HEK293 (cell line): ENCODE data around the gene CSF2.
A peak's percentile ranks its signal among the peaks of the same experiment; 100 is the strongest.

Experiments
- CTCF ChIA-PET: fragments of 350-600 bp; formaldehyde crosslinking; extraction: SDS; loops from one replicate; lab custom pipeline; 2021; ENCODE audit warnings: antibody characterized with exemption; lab: Yijun Ruan, JAX
- POLR2A ChIA-PET: fragments of 300-600 bp; formaldehyde crosslinking; extraction: SDS; loops from one replicate; lab custom pipeline; 2020; ENCODE audit warnings: antibody characterized with exemption, inconsistent platforms; lab: Yijun Ruan, JAX
- H3K27ac ChIP-seq: fragments of 200-500 bp; sonication (Bioruptor generic); 2 replicates; pipeline ENCODE4 v1.5.1; 2014; ENCODE audit warnings: low read depth, low read length, control low read depth, inconsistent platforms; ENCODE audit errors: extremely low read depth
- H3K36me3 ChIP-seq, 2 experiments: fragments of 200-500 bp in 1 of 2; sonication (Bioruptor generic) in 1 of 2; 1 replicate in 1 of 2; 2 replicates in 1 of 2; pipeline ENCODE4 v1.5.1; 2014 to 2017; ENCODE audit warnings: inconsistent platforms in 2 of 2, low read length in 2 of 2; ENCODE audit not compliant: control insufficient read depth in 2 of 2, insufficient read depth in 1 of 2
- H3K4me1 ChIP-seq: fragments of 200-500 bp; sonication (Bioruptor generic); 2 replicates; pipeline ENCODE4 v1.5.1; 2014; ENCODE audit warnings: mild to moderate bottlenecking, low read length, inconsistent platforms; ENCODE audit not compliant: control insufficient read depth, insufficient read depth
- H3K4me3 ChIP-seq: 2 replicates; pipeline ENCODE4 v1.5.1; 2011; ENCODE audit warnings: low read depth, mild to moderate bottlenecking, control low read depth, low read length, moderate library complexity
- H3K9me3 ChIP-seq: fragments of 200-500 bp; sonication (Bioruptor generic); 2 replicates; pipeline ENCODE4 v1.5.1; 2014; ENCODE audit warnings: low read depth, low read length, inconsistent platforms; ENCODE audit not compliant: control insufficient read depth, insufficient read depth
- HOXA7 ChIP-seq: sonication (generic); formaldehyde crosslinking; IDR thresholded peaks from 2 replicates; pipeline ENCODE4 v1.8.1; 2022; ENCODE audit warnings: missing genetic modification reagents, borderline replicate concordance
- SCRT2 ChIP-seq: fragments of 450-650 bp; formaldehyde crosslinking; IDR thresholded peaks from 2 replicates; pipeline ENCODE4 v1.5.1; 2016; ENCODE audit warnings: missing biosample characterization, missing genetic modification characterization
- SETDB1 ChIP-seq: IDR thresholded peaks from one replicate; pipeline ENCODE4 v1.6.1; 2017; ENCODE audit warnings: mild to moderate bottlenecking, low read length, moderate library complexity, mixed read lengths; ENCODE audit not compliant: insufficient read length
- TRIM28 ChIP-seq: IDR thresholded peaks from 2 replicates; pipeline ENCODE4 v1.6.1; 2011; ENCODE audit warnings: low read length, control low read depth, borderline replicate concordance
- ZBTB20 ChIP-seq: fragments of 450-650 bp; formaldehyde crosslinking; IDR thresholded peaks from 2 replicates; pipeline ENCODE4 v1.5.1; 2016; ENCODE audit warnings: missing biosample characterization, missing genetic modification characterization
- ZBTB48 ChIP-seq: fragments of 450-650 bp; formaldehyde crosslinking; IDR thresholded peaks from 2 replicates; pipeline ENCODE4 v1.5.1; 2016; ENCODE audit warnings: missing biosample characterization, missing genetic modification characterization
- ZBTB6 ChIP-seq: fragments of 450-650 bp; formaldehyde crosslinking; IDR thresholded peaks from 2 replicates; pipeline ENCODE4 v1.5.1; 2017; ENCODE audit warnings: missing biosample characterization, missing genetic modification characterization
- ZBTB7A ChIP-seq: fragments of 450-650 bp; formaldehyde crosslinking; IDR thresholded peaks from 2 replicates; pipeline ENCODE4 v1.5.1; 2016; ENCODE audit warnings: low read depth, missing biosample characterization, missing genetic modification characterization
- ZNF112 ChIP-seq: fragments of 450-650 bp; formaldehyde crosslinking; IDR thresholded peaks from 2 replicates; pipeline ENCODE4 v1.5.0; 2017; ENCODE audit warnings: missing biosample characterization, missing genetic modification characterization
- ZNF133 ChIP-seq: fragments of 450-650 bp; formaldehyde crosslinking; IDR thresholded peaks from 2 replicates; pipeline ENCODE4 v1.5.1; 2016; ENCODE audit warnings: missing biosample characterization, missing genetic modification characterization
- ZNF24 ChIP-seq: fragments of 450-650 bp; formaldehyde crosslinking; IDR thresholded peaks from 2 replicates; pipeline ENCODE4 v1.5.1; 2016; ENCODE audit warnings: missing biosample characterization, missing genetic modification characterization
- ZNF248 ChIP-seq: fragments of 450-650 bp; formaldehyde crosslinking; IDR thresholded peaks from 2 replicates; pipeline ENCODE4 v1.5.1; 2017; ENCODE audit warnings: missing biosample characterization, missing genetic modification characterization
- ZNF335 ChIP-seq: fragments of 450-650 bp; formaldehyde crosslinking; conservative IDR thresholded peaks from 2 replicates; pipeline ENCODE4 v1.5.1; 2016; ENCODE audit warnings: missing biosample characterization, missing genetic modification characterization
- ZNF513 ChIP-seq: fragments of 450-650 bp; IDR thresholded peaks from 2 replicates; pipeline ENCODE4 v1.5.1; 2018; ENCODE audit warnings: missing biosample characterization, missing genetic modification characterization
- ZNF529 ChIP-seq: fragments of 450-650 bp; formaldehyde crosslinking; IDR thresholded peaks from 2 replicates; pipeline ENCODE4 v1.5.1; 2017; ENCODE audit warnings: missing genetic modification characterization, missing biosample characterization; ENCODE audit not compliant: insufficient replicate concordance
- ZNF544 ChIP-seq: fragments of 450-650 bp; formaldehyde crosslinking; IDR thresholded peaks from 2 replicates; pipeline ENCODE4 v1.5.0; 2017; ENCODE audit warnings: missing biosample characterization, missing genetic modification characterization
- ZNF558 ChIP-seq: fragments of 450-650 bp; formaldehyde crosslinking; IDR thresholded peaks from 2 replicates; pipeline ENCODE4 v1.5.1; 2016; ENCODE audit warnings: missing biosample characterization, missing genetic modification characterization
- ZNF624 ChIP-seq: fragments of 450-650 bp; formaldehyde crosslinking; IDR thresholded peaks from 2 replicates; pipeline ENCODE4 v1.5.1; 2017; ENCODE audit warnings: missing biosample characterization, missing genetic modification characterization
- ZNF664 ChIP-seq: fragments of 450-650 bp; formaldehyde crosslinking; IDR thresholded peaks from 2 replicates; pipeline ENCODE4 v1.5.1; 2016; ENCODE audit warnings: missing biosample characterization, missing genetic modification characterization
- TF ChIP-seq, protein P1 (sequence below): fragments of 450-650 bp; formaldehyde crosslinking; conservative IDR thresholded peaks from 2 replicates; pipeline ENCODE4 v1.5.1; 2016; ENCODE audit warnings: low read depth, missing biosample characterization, missing genetic modification characterization
- TF ChIP-seq, protein P2 (sequence below): fragments of 450-650 bp; formaldehyde crosslinking; IDR thresholded peaks from 2 replicates; pipeline ENCODE4 v1.5.0; 2017; ENCODE audit warnings: missing biosample characterization, missing genetic modification characterization, borderline replicate concordance
- TF ChIP-seq, protein P3 (sequence below): fragments of 450-650 bp; formaldehyde crosslinking; IDR thresholded peaks from 2 replicates; pipeline ENCODE4 v1.5.1; 2016; ENCODE audit warnings: missing biosample characterization, missing genetic modification characterization

The CSF2 gene

GRCh38 chr5:132049093-132049492 is 24.5 kb upstream of the CSF2 start:
- H3K27ac ChIP-seq, result no peak overlapping the region
- CTCF ChIA-PET, result interaction anchor here (1.8 kb wide), 1 partner anchor 14 kb away, joined by 7 read pairs; no protein-coding TSS in a partner anchor
- no peak overlapping the region for H3K4me3 ChIP-seq
- peak; percentile 65 for TF ChIP-seq SCRT2
- TF ChIP-seq, protein P1, sequence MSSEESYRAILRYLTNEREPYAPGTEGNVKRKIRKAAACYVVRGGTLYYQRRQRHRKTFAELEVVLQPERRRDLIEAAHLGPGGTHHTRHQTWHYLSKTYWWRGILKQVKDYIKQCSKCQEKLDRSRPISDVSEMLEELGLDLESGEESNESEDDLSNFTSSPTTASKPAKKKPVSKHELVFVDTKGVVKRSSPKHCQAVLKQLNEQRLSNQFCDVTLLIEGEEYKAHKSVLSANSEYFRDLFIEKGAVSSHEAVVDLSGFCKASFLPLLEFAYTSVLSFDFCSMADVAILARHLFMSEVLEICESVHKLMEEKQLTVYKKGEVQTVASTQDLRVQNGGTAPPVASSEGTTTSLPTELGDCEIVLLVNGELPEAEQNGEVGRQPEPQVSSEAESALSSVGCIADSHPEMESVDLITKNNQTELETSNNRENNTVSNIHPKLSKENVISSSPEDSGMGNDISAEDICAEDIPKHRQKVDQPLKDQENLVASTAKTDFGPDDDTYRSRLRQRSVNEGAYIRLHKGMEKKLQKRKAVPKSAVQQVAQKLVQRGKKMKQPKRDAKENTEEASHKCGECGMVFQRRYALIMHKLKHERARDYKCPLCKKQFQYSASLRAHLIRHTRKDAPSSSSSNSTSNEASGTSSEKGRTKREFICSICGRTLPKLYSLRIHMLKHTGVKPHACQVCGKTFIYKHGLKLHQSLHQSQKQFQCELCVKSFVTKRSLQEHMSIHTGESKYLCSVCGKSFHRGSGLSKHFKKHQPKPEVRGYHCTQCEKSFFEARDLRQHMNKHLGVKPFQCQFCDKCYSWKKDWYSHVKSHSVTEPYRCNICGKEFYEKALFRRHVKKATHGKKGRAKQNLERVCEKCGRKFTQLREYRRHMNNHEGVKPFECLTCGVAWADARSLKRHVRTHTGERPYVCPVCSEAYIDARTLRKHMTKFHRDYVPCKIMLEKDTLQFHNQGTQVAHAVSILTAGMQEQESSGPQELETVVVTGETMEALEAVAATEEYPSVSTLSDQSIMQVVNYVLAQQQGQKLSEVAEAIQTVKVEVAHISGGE (tag by site-specific recombination), result no peak
- POLR2A ChIA-PET, result interaction anchor here (0.8 kb wide), 1 partner anchor 374 kb away, joined by 3 read pairs; no protein-coding TSS in a partner anchor
- no peaks in the 10 kb centered on the region for H3K9me3 ChIP-seq
- no peaks in the 10 kb centered on the region for H3K36me3 ChIP-seq
- H3K4me1 ChIP-seq, result no peaks in the 10 kb centered on the region

DNA sequence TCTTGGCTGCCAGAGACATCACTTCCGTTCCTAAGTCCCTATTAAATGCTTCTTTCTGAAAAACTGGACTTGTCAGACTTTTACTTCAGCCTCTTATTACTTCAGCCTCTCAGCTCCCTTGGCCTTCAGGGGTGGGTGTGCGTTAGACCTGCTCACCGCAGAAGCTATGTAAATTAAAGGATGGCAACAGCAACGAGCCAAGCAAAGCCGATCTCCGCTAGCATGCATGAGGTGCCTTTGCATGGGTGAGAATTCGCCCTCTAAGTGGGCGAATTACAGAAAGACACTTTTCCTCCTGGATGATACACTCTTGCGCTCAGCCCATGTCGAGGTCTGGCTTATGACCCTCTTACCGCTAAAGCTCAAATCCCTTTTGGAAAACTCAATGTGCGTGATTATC is 24.0 kb upstream of the CSF2 start:
- ChIA-PET CTCF (interaction anchor here (0.5 to 1.8 kb wide), 4 partner anchors 13 to 219 kb away, joined by 3 to 7 read pairs (median 4); no protein-coding TSS in a partner anchor), POLR2A (interaction anchor here (0.8 kb wide), 1 partner anchor 374 kb away, joined by 3 read pairs; no protein-coding TSS in a partner anchor)
- no peaks in the 10 kb centered on the region for H3K9me3 ChIP-seq
- no peak overlapping the region for H3K4me3 ChIP-seq
- H3K27ac ChIP-seq, result no peak overlapping the region
- no peaks in the 10 kb centered on the region for H3K4me1 ChIP-seq
- TF ChIP-seq ZBTB7A (no peak), ZNF624 (tag by site-specific recombination) (no peak), ZNF335 (tag by site-specific recombination) (no peak), ZNF544 (no peak), SETDB1 (no peak), TRIM28 (no peak), ZNF112 (no peak), ZBTB20 (tag by site-specific recombination) (no peak), ZBTB48 (tag by site-specific recombination) (no peak), ZNF24 (tag by site-specific recombination) (no peak)
- TF ChIP-seq, protein P2, sequence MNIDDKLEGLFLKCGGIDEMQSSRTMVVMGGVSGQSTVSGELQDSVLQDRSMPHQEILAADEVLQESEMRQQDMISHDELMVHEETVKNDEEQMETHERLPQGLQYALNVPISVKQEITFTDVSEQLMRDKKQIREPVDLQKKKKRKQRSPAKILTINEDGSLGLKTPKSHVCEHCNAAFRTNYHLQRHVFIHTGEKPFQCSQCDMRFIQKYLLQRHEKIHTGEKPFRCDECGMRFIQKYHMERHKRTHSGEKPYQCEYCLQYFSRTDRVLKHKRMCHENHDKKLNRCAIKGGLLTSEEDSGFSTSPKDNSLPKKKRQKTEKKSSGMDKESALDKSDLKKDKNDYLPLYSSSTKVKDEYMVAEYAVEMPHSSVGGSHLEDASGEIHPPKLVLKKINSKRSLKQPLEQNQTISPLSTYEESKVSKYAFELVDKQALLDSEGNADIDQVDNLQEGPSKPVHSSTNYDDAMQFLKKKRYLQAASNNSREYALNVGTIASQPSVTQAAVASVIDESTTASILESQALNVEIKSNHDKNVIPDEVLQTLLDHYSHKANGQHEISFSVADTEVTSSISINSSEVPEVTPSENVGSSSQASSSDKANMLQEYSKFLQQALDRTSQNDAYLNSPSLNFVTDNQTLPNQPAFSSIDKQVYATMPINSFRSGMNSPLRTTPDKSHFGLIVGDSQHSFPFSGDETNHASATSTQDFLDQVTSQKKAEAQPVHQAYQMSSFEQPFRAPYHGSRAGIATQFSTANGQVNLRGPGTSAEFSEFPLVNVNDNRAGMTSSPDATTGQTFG (tag by site-specific recombination), result no peak
- no peaks in the 10 kb centered on the region for H3K36me3 ChIP-seq

GRCh38 chr5:132050136-132050535 is 23.5 kb upstream of the CSF2 start:
- Histone ChIP-seq H3K4me3 (no peak overlapping the region), H3K9me3 (no peaks in the 10 kb centered on the region), H3K36me3 (no peaks in the 10 kb centered on the region), H3K4me1 (no peaks in the 10 kb centered on the region), H3K27ac (no peak overlapping the region)
- ChIA-PET POLR2A (no interaction called here), CTCF (interaction anchor here (0.6 to 1.8 kb wide), 4 partner anchors 13 to 627 kb away, joined by 3 to 7 read pairs (median 4); no protein-coding TSS in a partner anchor)
- no peak for TF ChIP-seq ZNF664 (tag by site-specific recombination)
- TF ChIP-seq ZNF248 (tag by site-specific recombination), result no peak
- no peak for TF ChIP-seq ZBTB6 (tag by site-specific recombination)
- TF ChIP-seq ZNF529 (tag by site-specific recombination), result no peak
- TF ChIP-seq HOXA7 (CRISPR knock-in tag), result no peak
- TF ChIP-seq ZBTB48 (tag by site-specific recombination), result no peak
- TF ChIP-seq, protein P3, sequence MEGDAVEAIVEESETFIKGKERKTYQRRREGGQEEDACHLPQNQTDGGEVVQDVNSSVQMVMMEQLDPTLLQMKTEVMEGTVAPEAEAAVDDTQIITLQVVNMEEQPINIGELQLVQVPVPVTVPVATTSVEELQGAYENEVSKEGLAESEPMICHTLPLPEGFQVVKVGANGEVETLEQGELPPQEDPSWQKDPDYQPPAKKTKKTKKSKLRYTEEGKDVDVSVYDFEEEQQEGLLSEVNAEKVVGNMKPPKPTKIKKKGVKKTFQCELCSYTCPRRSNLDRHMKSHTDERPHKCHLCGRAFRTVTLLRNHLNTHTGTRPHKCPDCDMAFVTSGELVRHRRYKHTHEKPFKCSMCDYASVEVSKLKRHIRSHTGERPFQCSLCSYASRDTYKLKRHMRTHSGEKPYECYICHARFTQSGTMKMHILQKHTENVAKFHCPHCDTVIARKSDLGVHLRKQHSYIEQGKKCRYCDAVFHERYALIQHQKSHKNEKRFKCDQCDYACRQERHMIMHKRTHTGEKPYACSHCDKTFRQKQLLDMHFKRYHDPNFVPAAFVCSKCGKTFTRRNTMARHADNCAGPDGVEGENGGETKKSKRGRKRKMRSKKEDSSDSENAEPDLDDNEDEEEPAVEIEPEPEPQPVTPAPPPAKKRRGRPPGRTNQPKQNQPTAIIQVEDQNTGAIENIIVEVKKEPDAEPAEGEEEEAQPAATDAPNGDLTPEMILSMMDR (tag by site-specific recombination), result no peak
- TF ChIP-seq ZNF133 (tag by site-specific recombination), result no peak
- no peak for TF ChIP-seq ZNF558
- no peak for TF ChIP-seq ZNF513
